ENCODE results near the gene ARHGEF28.

- TF ChIP-seq CTCF (conservative IDR thresholded peaks at IDR 0.05; ENCODE audit: low read length), result no peak
- no peak for TF ChIP-seq EZH2phosphoT487 (IDR thresholded peaks at IDR 0.05; ENCODE audit: borderline replicate concordance, low read depth, low read length)
These were observed 26.6 kb upstream of the ARHGEF28 start for GRCh38 chr5:73599380-73599779.

Measured in OCI-LY7 (cell line).